ENCODE results near the gene RUNX2.

RUNX2 gene

DNA sequence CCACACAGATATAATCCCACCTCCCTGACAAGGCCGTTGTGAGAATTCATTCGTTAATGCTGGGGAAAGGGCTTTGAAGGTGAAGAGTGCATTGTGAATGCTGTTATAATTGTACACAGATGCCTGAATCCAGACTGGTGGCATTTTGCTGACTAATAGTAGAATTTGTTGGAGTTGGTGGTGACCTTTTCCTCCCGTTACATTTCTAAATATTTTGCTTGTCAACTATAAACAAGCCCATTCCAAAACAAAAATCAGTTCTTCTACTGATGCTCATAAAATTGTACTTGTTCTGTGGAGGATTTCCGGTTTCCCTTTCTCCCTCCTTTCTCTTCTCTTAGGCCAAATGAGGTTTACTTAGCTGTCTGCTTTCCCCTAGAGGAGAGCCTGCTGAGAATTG, 302.7 kb downstream of the RUNX2 start:
- no peak for DNase-seq

DNA sequence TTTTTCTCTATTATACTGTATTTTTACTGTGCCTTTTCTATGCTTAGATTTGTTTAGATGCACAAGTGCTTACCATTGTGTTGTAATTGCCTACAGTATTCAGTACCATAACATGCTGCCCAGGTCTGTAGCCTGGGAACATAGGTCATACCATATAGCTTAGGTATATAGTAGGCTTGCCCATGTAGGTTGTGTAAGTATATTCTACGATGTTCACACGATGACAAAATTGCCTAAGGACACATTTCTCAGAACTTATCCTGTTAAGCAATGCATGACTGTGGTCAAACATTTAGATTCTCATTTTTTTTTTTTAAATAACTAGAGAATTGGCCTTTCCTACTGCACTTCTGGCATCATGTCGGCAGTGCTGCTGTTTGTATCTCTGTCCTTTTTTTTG, 303.3 kb downstream of the RUNX2 start:
- DNase-seq = no peak

DNA sequence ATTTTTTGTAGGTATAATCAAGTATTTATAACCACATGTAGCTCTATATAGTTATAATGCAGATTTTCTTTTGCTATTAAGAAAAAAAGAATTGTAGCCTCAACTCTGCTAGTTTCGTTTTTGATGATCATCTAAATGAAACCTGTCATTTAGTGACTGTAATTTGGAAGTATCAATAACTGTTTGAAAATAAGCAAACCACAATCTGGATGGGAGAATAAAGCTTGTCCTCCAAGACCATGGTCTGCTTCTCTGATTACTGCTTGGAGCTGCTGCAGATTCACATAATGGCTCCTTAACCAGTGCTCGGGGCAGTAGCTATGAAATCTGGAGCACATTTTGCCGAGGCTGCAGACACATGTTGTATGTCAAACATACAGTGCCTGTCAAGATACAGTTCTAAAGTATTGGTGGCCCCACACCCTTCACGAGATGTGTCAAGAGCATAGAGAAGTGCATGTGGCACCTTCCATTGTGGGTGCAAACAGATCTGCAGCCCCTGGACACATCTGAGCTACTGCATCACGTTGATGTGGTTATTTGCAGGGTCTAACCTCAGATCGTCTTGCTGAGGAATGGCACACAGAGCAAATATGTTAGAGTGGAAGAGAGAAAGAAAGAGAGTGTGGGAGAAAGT, 305.3 kb downstream of the RUNX2 start:
- no peak for DNase-seq

DNA sequence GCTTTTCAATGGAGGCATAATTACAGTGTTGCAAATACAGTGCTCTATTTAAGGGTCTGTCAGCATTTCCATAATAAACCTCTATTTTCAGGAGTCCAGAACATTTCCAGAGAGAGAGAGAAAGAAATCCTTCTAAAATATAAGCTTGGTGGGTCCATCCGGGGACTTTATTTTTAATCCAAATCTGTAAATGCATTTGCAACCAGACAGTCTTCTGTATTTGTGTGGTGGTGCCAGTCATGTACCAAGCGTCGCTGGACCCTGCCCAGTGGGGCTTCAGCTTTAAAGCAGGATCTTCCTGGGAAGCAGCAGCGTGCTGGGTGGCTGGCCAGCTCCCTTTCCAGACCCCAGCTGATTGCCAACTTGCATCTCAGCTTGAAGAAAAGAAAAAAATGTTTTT, 306.1 kb downstream of the RUNX2 start:
- no peak for DNase-seq

DNA sequence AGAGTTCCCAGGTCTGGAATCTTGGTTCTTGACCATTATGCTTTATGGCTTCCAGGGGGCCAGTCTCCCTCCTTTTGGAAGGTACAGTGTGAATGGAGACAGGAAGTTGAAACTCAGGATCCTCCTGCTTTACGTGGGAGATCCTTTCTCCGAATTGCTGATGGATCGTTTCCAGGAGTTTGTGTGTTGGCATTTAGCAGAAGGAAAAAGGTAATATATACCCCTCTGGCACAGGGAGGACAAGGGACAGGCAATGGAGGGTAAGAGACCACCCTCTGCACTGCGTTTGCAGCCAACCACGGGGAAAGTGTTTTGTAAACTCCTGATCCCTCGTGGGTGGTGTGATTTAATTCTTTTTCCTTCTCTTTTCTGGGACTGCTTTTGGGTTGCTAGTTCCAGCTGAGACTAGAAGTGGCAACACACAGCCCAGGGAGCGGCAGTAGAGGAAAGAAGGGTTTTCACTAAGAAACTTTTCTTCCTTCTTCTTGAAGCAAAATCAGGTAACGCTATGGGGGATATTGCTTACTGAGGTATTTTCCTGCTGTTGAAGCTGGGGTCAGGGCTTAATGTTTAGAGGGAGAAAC, 307.2 kb downstream of the RUNX2 start:
- DNase-seq = no peak

DNA sequence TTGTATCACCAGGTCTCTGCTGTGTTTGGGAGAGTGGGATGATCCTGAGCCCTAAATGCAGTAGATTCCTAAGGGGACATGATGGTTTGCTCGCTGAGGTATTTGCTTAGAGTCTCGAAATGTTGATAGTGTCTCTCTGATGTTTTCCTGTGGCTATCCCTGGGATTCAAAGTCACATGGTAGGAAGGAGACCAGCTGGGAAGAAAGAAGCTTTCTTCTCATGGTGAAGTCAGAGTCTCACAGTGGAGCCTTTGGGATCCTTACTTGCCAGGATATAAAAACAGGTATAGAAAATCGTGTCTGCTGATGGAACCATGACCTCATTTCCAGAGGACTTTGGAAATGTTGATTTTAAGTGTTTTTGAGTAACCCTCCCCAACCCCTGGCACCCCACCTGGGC, 308.9 kb downstream of the RUNX2 start:
- no peak for DNase-seq

DNA sequence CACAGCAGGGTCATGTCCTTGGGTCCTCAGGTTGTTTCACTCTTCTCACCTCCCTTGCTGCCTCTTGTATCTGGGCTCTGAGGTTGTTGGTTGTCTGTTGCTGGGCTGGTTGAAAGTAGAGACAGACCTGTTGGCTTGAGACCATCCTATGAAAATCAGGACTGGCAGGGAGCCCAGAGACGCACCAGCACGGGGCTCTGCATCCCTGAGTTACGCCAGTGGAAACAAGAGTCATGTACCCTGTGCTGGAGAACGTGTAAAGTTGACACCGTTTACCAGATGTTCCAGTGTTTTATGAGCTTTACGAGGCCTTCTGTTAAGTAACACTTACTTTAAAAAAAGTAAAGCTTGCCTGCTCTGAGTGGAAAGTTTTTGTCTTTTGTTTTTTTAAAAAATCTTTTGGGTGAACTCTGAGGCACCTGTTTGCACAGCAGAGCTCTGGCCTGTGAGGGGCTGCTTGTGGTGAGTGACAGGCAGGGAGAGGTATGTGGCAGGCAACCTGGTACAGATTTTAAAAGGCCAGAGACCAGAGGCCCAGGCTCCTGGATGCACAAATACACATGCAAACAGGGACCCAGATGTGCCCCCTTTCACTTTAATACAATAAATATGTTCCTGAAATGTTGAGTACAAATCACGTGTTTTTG, 309.6 kb downstream of the RUNX2 start:
- DNase-seq = no peak

DNA sequence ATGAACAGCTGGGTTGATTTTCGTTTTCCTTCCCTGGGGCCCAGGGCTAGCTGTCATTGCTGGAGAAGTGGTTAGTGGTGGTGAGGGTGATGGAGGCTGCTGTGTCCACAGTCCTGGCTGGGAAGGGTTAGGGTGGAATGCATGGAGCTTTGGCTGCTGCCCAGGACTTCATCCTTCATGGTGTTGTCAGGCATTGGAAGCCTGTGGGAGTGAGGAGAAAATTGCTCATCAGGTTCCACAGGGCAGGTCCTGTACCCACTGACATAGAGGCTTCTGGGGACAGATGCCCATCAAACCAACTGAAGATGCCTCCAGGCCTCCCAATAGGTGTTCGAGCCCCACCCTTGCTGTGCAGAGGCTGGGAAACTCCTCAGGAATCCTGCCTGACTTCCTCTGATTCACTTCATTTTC, 312.0 kb downstream of the RUNX2 start:
- DNase-seq = no peak

DNA sequence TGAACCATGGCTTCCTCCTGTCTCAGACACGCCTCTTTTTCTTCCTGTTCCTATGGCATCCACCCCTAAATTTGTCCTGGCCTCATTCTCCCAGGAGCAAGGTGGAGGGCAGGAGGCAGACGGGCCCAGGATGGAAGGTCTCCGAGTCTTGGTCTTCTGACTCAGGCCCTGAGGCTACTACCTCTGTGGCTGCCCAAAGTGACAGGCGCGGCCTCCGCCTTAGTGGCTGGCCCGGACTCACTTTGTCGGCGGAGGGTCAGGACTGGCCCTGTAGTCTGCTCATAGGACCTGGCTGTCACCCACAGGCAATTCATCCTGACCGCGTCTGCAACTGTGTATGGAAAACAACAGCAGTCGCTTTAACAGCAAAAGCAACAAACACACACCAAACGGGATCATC, 312.7 kb downstream of the RUNX2 start:
- no peak for DNase-seq

DNA sequence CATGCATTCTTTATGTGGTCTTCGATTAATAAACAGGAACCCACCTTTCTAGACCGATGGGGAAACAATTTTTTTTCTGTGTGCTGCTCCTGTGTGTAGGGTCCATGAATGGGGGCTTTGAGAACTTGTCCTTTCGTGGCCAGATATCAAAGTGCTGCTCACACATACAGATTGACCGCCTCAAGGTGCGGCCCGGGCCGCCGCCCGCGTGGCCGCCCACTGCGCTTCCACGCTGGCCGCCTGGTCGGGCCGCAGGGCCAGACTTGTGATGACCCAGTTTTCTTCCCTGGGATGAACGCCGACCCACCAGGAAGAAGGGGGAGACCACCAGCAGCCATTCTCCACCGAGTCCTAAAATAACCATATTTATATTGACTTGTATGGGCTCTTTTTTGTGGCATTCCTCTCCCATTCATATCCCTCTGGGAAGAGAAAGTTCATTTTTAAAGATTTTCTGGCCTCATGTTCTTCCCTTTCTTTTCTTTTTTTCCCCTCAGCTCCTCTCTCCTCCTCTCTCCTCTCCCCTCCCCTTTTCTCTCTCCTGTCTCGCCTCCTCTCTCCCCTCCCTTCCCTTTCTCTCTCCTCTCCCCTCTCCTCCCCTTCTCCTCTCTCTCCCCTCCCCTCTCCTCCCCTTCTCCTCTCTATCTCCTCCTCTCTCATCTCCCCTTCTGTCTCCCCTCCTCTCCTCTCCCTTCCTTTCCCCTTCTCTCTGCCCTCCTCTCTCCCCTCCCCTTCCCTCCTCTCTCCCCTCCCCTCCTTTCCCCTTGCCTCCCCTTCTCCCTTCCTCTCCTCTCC, 314.4 kb downstream of the RUNX2 start:
- no peak for DNase-seq

DNA sequence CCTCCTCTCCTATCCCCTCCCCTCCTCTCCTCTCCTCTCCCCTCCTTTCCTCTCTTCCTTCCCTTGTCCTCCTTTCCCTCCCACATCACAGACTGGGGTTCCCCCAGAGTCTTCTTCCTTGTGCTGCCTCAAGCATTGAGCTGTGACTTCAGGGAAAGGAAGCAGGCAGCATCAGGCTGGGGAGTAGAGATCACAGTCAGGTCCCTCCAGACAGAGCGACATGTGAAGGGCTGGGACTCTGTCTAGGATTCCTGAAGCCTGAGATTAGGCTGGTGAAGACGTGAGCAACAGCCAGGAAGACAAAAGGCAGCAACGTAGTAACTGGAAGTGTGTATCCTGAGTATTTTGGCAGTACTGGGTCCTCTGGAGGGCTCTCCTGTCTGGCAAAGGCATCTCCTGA, 315.0 kb downstream of the RUNX2 start:
- DNase-seq = no peak

DNA sequence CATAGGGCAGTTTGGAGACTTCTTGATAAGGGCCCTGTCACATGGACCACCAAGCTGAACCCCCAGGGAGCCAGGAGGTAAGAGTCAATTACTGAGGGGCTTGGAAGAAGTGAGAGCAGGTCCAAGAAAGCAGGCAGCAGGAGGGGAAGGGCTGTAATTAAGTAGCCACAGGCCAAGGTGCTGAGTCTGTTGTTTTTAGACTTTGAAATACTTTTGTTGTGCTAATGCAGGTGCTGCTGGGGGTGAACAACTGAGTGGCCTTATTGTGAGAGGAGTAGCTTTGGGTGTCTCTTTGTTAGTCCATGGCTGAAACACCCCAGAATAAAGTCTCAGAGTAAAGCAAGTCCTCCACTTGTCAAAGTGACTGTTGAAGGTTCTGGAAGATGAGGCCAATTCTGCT, 316.6 kb downstream of the RUNX2 start:
- no peak for DNase-seq

DNA sequence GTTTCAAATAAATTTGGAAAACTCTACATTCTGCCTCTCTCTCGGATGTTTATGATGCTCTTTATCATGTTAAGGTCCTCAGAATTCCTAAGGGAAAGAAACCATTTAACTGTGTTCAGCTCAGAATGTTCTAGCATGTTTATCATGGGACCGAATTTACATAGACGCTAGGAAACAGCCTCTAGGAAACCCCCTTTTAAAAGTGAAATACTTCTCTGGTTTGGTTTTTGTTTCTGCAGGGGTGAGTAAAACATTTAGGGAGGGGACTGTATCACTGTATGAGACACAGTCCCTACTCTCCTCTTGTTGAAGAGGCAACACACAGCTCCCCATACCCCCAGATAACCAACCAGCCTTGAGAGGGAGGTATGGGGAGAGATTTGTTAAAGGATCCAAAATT, 317.2 kb downstream of the RUNX2 start:
- no peak for DNase-seq

DNA sequence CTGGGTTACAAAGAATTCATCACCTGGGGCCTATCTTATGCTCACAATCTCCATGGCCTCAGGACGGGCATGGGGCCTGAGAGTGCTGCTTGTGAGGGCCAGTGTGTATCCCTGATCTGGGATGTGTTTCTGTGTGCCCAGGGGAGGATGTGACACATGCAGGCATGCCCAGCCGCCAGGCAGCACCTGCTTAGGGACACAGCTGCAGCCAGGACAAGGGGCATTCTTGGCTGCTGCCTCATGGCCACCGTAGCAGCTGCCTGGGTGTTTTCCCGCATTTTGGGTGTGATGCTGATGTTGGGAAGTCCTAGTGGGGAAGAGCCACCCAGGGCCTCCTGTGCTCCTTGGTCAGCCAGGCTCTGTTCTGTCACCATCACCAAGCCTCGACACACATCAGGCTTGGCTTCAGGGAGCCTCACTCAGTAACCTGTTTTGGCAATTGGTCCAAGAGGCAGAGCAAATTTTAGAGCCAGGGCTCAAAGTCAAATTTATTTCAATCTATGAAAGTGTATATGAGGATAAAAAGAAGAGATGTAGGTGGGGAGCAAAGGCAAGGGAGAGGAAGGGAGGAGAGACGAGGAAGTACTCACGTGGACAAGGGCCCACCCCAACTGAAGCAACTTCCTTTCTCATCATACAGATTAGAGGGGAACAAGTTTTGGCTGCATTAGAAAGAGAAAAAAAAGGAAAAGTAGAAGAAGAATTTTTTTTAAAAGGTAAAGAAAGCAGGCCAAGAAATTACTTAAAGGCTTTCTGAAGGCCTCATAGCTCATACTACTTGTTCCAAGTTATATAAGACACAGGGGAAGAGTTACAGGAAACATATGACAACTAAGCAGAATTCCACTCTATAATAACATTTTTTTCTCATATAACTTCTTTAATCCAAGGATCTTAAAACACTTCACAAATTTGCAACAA, 319.5 kb downstream of the RUNX2 start:
- DNase-seq = no peak

DNA sequence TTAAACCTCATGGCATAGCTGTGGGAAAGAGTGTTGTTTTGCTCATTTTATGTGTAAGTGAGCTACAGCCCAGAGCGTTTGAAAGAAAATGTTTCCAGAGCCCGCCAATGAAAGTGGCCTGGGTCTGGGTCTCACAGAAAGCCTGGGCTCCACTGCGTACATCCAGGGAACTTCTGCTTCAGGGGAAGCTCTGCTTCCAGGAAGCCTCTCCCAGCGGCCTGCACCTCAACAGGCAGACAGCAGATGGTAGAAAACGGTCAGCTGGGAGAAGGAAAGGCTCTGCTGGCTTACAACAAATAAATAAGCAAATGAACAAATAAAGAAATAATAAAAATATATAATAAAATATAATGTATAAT, 320.1 kb downstream of the RUNX2 start:
- no peak for DNase-seq

DNA sequence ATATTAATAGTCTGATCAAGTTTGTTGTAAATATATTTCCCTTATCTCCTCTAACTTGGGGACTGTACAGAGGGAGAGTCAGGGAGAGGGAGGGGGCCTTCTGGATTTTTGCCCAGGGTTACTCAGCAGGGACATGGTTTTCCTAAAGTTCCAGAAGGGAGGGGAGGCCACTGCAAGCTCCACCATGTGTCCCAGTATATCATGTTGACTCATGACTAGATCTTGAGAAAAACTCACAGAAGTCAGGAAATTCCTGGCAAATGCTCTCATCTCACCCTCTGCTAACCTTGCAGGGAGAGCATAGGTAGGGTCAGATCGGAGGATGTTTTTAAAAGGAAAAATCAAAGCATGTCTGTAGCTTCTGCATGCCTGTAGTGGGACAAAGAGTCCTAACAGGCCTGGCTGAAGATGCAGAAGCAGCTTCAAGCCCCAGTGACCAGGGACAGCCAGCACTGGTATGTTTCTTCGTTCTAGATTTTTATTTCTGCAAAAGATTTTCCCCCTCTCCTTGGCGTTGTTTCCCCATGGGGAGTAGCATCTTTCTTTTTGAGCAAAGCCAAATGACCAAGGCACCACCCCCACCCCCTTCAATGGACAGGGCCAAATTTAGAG, 322.5 kb downstream of the RUNX2 start:
- DNase-seq = no peak

DNA sequence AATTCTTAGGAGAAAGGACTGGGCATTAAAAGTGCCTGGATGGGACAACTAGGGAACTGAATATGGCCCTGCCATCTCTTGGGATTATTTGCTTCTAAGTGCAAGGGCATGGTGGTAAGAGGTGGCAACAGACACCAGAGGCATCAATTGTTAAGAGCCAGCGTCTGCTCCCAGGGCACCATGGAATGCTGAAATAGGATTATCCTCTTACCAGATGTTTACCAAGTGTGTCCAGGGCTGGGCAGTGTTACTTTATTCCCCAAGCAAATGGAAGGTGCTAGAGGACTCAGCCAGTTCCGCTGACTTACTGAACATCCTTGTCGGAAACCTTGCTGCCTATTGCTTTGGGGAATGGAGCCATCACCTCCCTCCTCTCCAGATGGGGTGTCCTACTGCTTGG, 323.2 kb downstream of the RUNX2 start:
- DNase-seq = no peak

DNA sequence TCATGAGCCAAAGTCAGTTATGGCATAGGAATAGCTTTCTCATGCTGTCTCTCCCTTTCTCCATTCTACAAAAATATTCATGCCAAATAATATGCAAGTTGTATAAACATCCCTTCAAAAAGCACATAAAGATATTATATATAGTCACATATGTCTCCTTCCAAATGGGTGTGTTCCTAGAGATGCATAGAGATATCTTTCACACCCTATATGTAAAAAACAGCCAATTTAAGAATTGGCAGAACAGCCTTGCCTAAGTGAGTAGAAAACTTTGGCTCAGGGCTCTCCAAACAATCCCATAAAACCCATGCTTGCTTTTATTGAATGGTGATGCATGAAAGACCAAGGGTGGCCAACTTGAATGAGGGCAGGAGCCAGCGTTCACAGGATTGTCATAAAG, 324.3 kb downstream of the RUNX2 start:
- DNase-seq = no peak

DNA sequence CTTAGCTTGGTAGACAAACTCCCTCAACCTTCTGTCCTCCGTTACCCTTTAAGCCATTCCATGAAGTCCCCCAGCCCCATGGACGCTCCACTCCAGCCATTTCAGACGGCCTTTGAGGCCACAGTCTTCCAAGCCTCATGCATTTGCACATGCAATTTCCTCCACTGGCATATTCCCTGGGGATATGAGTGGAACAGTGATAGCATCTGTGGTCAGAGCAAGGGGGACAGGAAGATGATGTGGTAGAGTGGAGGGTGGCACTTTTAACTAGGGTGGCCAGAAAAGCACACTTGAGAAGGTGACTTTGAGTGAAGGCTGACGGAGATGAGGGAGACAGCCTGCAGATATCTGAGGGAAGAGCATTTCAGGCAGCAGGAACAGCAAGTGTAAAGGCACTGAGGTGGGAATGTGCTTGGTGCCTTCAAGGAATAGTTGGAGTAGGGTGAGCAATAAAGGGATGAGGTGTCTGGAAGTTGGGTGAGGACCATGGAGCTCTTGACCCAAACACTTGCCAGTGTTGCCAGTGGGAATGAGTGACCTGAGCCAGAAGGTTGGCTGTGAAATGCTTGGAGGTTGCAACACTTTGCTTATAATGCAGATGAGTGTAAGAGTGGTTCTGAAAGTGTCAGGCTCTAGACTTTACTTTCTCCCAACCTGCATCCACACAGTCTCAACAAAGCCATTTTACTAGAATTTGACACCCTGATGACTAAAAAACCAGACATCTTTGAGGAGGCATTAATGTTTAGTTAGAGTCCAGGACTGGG, 325.2 kb downstream of the RUNX2 start:
- DNase-seq = no peak

DNA sequence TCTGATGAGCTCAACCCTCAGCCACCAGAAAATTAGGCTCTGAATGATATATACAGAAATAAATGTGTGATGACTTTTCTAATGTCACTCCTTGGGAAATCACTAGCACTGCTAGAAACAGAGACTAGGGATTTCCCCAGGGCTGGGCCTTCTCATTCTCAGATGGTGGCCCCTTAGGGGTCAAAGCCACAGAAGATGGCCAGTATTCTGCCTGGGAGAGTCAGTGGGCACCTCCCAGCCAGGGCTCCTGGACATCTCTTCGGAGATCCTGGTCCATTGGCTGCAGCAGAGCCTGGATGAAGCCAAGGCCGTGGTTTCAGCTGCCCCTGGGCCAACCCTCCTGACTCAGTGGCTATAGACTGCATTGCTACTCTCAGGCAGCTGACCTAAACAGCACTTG, 326.5 kb downstream of the RUNX2 start:
- no peak for DNase-seq

DNA sequence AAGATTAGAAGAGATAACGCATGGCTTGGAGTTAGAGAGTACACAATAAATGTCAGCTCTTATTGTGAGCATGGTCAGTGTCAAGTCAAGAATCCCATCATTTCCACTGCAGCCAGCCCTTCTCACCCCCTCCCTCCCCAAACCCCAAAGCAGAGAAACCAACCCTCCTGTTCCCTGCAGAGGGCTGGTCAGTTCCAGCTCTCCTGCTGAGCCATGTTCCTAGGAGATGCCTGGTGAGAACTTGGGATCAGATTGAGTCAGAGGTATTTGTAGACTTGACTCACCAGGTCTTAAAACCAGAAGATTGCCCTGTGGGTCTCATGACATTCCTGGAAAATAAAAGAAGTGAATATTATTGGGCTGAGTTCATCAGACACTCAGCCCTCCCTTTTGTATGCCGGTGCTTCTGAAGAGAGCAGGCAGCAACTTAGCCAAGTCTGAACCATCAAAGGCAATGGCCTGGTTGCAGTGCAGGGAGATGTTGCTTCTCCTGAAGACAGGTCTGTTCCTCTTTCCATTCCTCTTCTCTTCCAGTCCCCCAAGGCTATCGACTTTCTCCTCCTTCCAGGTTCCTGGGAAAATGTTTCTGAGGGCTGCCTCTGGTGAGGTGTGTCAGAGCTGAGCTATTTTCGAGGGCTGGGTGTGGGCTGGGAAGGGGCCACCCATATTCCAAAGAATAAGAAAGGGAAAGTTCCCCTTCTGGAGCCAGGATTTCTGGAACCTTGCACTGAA, 327.8 kb downstream of the RUNX2 start:
- no peak for DNase-seq

Measured in NCI-H69 (cell line).